Measurements from ENCODE around the gene ABCA4.
"Not testable (repeated sequence)": the region's sequence is repeated elsewhere in the genome, so short reads cannot be mapped to it uniquely, and the experiment has no call there.

Gene ABCA4

GRCh38 chr1:94120991-94121390 is at the start of gene ABCA4:
Gene ABCA4, minus strand, starts transcription at chr1:94121148. Its CDS starts 103 bp downstream, at chr1:94121045.
- FAIRE-seq, result no peak

GRCh38 chr1:94169126-94169525 is 48.2 kb upstream of the ABCA4 start:
- FAIRE-seq, result no peak

DNA sequence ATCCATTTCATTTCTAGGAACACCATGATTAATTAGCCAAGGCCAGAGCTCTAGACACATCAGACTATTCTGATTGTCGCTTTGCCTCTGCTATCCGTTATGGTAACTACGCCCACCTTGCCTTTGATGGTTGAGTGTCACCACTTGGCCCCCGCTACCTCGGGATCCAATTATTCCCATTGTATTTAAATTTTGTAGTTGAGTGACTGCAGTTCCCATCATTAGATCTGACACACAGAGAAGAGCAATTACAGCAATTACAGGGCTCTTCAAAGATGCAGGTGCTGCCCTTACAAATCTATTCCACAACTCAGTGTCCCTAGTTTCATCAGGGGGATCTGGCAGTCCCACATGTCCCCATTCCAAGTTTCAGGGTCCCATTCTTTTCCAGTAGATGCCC is 44.9 kb upstream of the ABCA4 start:
- no peak for FAIRE-seq

GRCh38 chr1:94164885-94165284 is 43.9 kb upstream of the ABCA4 start:
- not testable (repeated sequence) for FAIRE-seq

GRCh38 chr1:94164121-94164520 is 43.2 kb upstream of the ABCA4 start:
- not testable (repeated sequence) for FAIRE-seq

DNA sequence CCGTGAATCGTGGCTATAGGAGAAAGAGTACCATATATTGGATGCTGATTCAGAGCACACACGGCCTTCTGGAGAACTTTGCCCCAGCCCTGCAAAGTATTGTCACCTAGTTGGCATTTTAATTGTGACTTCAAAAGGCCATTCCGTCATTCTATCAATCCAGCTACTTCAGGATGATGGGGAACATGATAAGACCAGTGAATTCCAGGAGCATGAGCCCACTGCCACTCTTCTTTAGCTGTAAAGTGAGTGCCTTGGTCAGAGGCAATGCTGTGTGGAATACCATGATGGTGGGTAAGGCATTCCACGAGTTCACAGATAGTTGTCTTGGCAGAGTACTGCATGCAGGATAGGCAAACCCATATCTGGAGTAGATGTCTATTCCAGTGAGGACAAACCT is 42.3 kb upstream of the ABCA4 start:
- not testable (repeated sequence) for FAIRE-seq

DNA sequence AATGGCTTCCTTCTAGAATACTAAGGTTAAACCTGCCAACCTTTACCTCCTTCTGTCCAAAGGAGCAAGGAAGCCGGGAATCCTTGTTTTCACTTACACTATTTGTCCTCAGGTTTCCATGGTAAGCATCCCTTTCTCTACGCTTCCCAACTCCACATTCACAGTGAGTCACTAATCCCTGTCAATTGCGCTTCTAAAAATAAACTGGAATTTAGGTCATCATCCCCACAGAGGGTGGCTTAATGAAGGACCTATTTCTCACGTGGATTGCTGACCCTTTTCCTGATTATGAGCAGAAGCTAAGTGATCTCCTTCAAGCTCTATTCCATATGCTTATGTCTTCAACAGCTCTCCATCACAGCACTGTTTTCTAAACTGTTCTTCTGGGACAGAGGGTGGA is 39.9 kb upstream of the ABCA4 start:
- FAIRE-seq, result no peak

DNA sequence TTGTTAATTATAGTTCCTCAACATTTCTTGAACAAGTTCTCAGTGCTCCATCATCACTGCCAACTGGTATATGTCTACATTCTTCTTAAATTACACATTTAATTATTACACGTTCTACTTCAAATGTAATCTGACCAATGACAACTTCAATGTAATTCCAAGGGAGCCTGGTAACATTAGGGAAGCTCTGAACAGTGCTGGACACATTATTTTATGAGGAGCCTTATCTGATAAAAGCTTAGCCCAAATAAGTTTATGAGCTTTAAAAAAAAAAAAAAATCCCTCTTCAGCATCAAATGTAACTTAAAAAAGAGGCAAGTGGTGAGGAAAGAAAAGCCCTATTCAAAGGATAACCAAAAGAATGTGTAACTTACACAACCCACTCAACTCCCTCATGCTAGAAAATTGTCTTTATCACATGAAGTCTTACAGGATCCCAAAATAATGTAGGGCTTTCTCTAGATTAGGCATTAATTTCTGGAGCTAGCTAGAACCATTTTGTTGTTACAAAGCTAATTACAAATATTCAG is 35.2 kb upstream of the ABCA4 start:
- no peak for FAIRE-seq

- FAIRE-seq, result no peak
Measured at GRCh38 chr1:94154989-94155388, 34.0 kb upstream of the ABCA4 start.

DNA sequence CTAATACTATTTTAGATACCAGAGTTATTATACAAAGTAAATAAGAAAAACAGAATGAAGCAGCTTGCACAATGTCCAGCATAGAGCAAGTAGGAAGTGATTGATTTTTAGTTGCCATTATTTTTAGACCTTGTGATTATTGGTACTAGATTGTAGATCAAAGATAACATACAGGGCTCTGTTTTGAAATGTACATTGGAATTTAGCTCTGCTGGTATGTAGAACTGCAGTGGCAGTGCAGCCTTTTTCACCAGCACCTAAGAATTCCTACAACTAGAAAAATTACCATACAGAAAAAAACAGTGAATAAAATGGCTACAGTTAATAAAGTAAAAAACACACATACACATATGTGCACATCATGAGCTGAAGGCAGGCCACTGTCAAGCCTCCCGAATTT is 32.2 kb upstream of the ABCA4 start:
- no peak for FAIRE-seq

DNA sequence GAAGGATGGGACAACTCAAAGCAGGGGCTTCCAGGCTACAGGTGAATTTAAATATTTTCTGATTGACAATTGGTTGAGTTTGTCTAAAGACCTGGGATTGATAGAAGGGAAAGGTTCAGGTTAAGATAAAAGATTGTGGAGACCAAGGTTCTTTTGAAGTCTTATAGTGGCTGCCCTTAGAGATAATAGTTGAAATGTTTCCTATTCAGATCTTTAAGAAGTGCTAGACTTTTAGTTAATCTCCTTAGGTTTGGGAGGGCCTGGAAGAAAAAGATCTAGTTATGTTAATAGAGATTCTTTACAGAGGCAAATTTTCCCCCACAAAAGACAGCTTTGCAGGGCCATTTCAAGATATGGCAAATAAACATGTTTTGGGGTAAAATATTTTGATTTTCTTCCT is 28.2 kb upstream of the ABCA4 start:
- FAIRE-seq, result not testable (repeated sequence)

GRCh38 chr1:94146273-94146672 is 25.3 kb upstream of the ABCA4 start:
- no peak for FAIRE-seq

GRCh38 chr1:94144836-94145235 is 23.9 kb upstream of the ABCA4 start:
- no peak for FAIRE-seq

DNA sequence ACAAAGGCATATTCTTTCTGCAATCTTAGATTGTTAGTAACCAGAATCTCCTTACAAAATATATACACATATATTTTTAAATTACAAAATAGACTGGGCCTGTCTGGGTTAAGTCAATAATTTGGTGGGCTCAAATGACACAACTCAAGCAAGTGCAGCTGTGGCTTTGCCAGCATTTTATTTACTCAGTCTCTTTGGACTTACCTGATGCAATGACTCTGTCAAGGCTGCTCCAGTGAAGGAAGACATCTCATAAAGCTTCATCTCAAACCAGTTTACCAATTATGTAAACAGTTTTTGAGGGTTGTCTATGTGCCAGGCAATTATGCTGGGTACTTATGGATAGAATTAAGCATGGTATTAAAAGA is 22.8 kb upstream of the ABCA4 start:
- no peak for FAIRE-seq

DNA sequence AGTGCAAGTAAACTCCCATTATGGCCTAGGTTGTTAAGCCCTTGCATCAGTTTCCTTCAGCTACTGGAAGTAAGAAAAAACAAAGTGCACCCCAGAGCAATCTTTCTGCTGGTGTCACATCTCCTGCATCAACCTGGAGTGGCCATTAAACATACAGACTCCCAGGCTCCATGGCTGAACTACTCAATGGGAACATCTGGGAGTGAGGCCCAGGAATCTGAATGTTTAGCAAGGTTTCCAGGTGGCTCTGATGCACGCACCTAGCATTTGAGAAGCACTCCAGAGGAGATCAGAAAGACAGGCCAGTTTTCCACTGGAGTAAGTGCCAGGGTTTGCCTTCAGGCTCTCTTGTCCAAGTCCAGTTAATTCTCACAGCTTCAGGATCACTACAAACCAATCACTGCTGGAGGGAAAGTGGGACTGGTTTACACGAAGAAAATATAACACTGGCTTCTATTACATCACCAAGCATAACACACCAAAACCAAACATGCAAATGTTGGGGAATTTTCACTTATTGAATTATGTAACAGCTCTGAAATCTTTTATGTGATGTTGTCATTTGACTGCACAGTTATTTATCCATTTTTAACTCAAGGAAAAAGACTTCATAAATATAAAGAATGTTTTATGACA is 22.3 kb upstream of the ABCA4 start:
- FAIRE-seq, result no peak

DNA sequence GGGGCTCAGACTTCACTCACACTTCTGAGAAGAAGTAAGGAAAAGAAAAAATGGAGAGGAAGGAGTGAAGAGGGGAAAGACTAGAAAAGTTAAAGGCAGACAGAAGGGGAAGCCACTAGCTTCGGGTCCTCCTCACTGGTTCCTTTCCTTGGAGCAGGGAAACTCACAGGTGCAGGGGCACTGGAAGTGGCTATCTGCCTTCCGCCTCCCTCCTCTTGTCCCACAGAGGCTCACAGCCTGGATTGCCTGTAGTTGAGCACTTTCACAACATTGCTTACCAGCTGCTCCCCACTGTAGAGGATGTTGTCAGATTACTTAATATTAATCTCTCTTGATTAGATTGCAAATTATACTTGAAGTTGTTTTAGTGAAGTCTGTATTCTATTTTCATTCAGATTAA is 21.6 kb upstream of the ABCA4 start:
- no peak for FAIRE-seq

DNA sequence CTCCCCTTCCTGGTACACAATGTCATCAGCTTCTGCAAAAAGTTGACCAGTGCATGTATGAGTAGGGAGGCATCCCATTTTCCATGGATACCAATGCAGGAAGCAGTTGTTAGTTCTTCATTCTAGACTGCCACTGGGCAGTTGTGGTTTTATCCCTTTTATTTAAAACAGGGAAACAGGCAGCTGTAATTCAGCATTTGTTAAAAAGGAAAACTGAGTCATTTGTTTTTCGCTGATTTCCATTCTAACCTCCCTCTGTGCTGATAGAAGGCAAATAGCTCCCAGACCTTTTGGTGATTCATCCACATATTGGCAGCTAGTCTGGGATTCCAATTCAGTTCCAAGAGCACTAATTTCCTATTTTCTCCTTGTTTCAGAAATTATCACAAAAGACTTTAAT is 21.1 kb upstream of the ABCA4 start:
- no peak for FAIRE-seq

GRCh38 chr1:94132111-94132510 is 11.2 kb upstream of the ABCA4 start:
- no peak for FAIRE-seq

- FAIRE-seq, result no peak
Measured at GRCh38 chr1:94130851-94131595, 10.1 kb upstream of the ABCA4 start.

GRCh38 chr1:94126651-94127050 is 5.7 kb upstream of the ABCA4 start:
- FAIRE-seq, result no peak

GRCh38 chr1:94125551-94126514 is 4.9 kb upstream of the ABCA4 start:
- no peak for FAIRE-seq

- FAIRE-seq, result no peak
Measured at GRCh38 chr1:94124538-94124937, 3.6 kb upstream of the ABCA4 start.

All from colon (tissue), 2 donors.